PC-9 (cell line): ENCODE data around the gene MTX2.

Experiments used
- CTCF ChIP-seq: fragments of 200-600 bp; sonication (generic); conservative IDR thresholded peaks from 2 replicates; pipeline ENCODE4 v1.6.1; 2017; ENCODE audit warnings: mixed run types, antibody characterized with exemption, mild to moderate bottlenecking, moderate library complexity
- EZH2 ChIP-seq: fragments of 200-600 bp; sonication (generic); IDR thresholded peaks from 2 replicates; pipeline ENCODE4 v1.8.0; 2017; ENCODE audit warnings: antibody characterized with exemption, low read depth

- TF ChIP-seq CTCF: no peak
- TF ChIP-seq EZH2: no peak
Measured at GRCh38 chr2:176234156-176234555, 35.1 kb upstream of the MTX2 start.
